PC-3 (cell line): ENCODE measurements around the gene MMD. TPM values are rescaled to one million over a fixed set of nuclear protein-coding genes. Genes with fewer than 3 reads are reported as not detected.

Experiments
- ATAC-seq: fragments of 200-7000 bp; cut with Tn5 transposase; 2 replicates; pipeline ENCODE4 v1.9.1; 2020; ENCODE audit warnings: mild to moderate bottlenecking, moderate library complexity
- BruUV-seq: library from RNA; stranded (reverse); fragments of 400-500 nt; replicated peaks from 2 replicates; lab custom pipeline; 2021; lab: Mats Ljungman, UMichigan
- CTCF ChIA-PET: fragments of 300-600 bp; sonication (Branson Sonifier 250); formaldehyde crosslinking; loops from one replicate; lab custom pipeline; 2022; ENCODE audit warnings: antibody characterized with exemption; lab: Charles Lee
- POLR2A ChIA-PET: fragments of 300-600 bp; sonication (Branson Sonifier 250); formaldehyde crosslinking; loops from one replicate; lab custom pipeline; 2022; ENCODE audit warnings: antibody characterized with exemption; ENCODE audit not compliant: unreplicated experiment; lab: Charles Lee
- DNase-seq: peaks from one replicate; pipeline ENCODE4 v3.0.0-alpha.2; 2015
- H2AFZ ChIP-seq: fragments of 300-600 bp; sonication (generic); 2 replicates; pipeline ENCODE4 v1.6.0; 2016; ENCODE audit warnings: antibody characterized with exemption, low read length
- H3F3A ChIP-seq: fragments of 300-600 bp; sonication (generic); one replicate; pipeline ENCODE4 v1.6.0; 2017; ENCODE audit warnings: antibody characterized with exemption, low read length, control low read depth, mild to moderate bottlenecking; ENCODE audit not compliant: unreplicated experiment
- H3K27ac ChIP-seq: fragments of 300-600 bp; sonication (generic); 2 replicates; pipeline ENCODE4 v1.5.1; 2016; ENCODE audit warnings: mild to moderate bottlenecking, low read length
- H3K27me3 ChIP-seq: fragments of 300-600 bp; sonication (generic); 2 replicates; pipeline ENCODE4 v1.6.1; 2016; ENCODE audit warnings: low read length, mixed read lengths
- H3K36me3 ChIP-seq: fragments of 300-600 bp; sonication (generic); 2 replicates; pipeline ENCODE4 v1.6.1; 2016; ENCODE audit warnings: low read depth, mixed run types, low read length, mixed read lengths
- H3K4me1 ChIP-seq: fragments of 300-600 bp; sonication (generic); 2 replicates; pipeline ENCODE4 v1.5.1; 2016; ENCODE audit warnings: low read length; ENCODE audit not compliant: insufficient read depth
- H3K4me2 ChIP-seq: fragments of 300-600 bp; sonication (generic); 2 replicates; pipeline ENCODE4 v1.6.0; 2016; ENCODE audit warnings: low read length
- H3K4me3 ChIP-seq: fragments of 300-600 bp; sonication (generic); 2 replicates; pipeline ENCODE4 v1.5.1; 2016; ENCODE audit warnings: mild to moderate bottlenecking, low read length, mixed read lengths
- H3K79me2 ChIP-seq: fragments of 300-600 bp; sonication (generic); 2 replicates; pipeline ENCODE4 v1.6.1; 2017; ENCODE audit warnings: low read length, mixed read lengths
- H3K9ac ChIP-seq: fragments of 300-600 bp; sonication (generic); 2 replicates; pipeline ENCODE4 v1.6.0; 2016; ENCODE audit warnings: mild to moderate bottlenecking, low read length
- H3K9me2 ChIP-seq: fragments of 300-600 bp; sonication (generic); replicated peaks from 2 replicates; pipeline ENCODE4 v1.6.1; 2016; ENCODE audit warnings: mixed run types, low read length, mixed read lengths
- H3K9me3 ChIP-seq: fragments of 300-600 bp; sonication (generic); 2 replicates; pipeline ENCODE4 v1.6.1; 2016; ENCODE audit warnings: low read length, mixed read lengths
- H4K20me1 ChIP-seq: fragments of 300-600 bp; sonication (generic); 2 replicates; pipeline ENCODE4 v1.6.1; 2016; ENCODE audit warnings: low read length, mixed read lengths
- CTCF ChIP-seq: fragments of 300-600 bp; sonication (generic); conservative IDR thresholded peaks from 2 replicates; pipeline ENCODE4 v1.5.1; 2017; ENCODE audit warnings: antibody characterized with exemption, low read depth, mild to moderate bottlenecking, low read length
- EZH2 ChIP-seq: fragments of 300-600 bp; sonication (generic); IDR thresholded peaks from one replicate; pipeline ENCODE4 v1.6.1; 2017; ENCODE audit warnings: antibody characterized with exemption, mild to moderate bottlenecking, low read length; ENCODE audit not compliant: unreplicated experiment
- EZH2phosphoT487 ChIP-seq: fragments of 300-600 bp; sonication (generic); IDR thresholded peaks from 2 replicates; pipeline ENCODE4 v1.6.1; 2018; ENCODE audit warnings: mild to moderate bottlenecking, antibody characterized with exemption, low read length, borderline replicate concordance
- intact Hi-C: fragments of 100-400 bp; cut with micrococcal nuclease; formaldehyde crosslinking; loops from 2 replicates; pipeline ENCODE4 v1.9.0; 2023
- total RNA-seq: library from RNA; depleted of rRNA; stranded (reverse); fragments of >200 nt; gene quantifications from 2 replicates; pipeline ENCODE4 v1.2.3, GENCODE V29; 2014

The MMD gene
- total RNA-seq, 1 experiment from 2014 or later: 24.1 TPM

GRCh38 chr17:55354941-55355340, 66.7 kb downstream of the MMD start:
- no peaks in the 10 kb centered on the region for H3K9me3 ChIP-seq
- DNase-seq: no peak
- no peak for ATAC-seq
- no peaks in the 10 kb centered on the region for H3K4me1 ChIP-seq
- CTCF ChIA-PET: interaction anchor here (0.6 kb wide), 2 partner anchors 106 to 349 kb away, joined by 3 to 5 read pairs; no protein-coding TSS in a partner anchor
- BruUV-seq: no TSS peak
- no peaks in the 10 kb centered on the region for H3K36me3 ChIP-seq
- H3K4me3 ChIP-seq: no peak overlapping the region
- no peaks in the 10 kb centered on the region for H3K79me2 ChIP-seq
- intact Hi-C loops: loop anchor here (5.0 kb wide), 3 partner anchors 57 to 142 kb away; no protein-coding TSS in a partner anchor
- POLR2A ChIA-PET: no interaction called here
- TF ChIP-seq EZH2phosphoT487 (no peak), EZH2 (no peak), CTCF (no peak)
- H4K20me1 ChIP-seq: no peaks in the 10 kb centered on the region
- no peak overlapping the region for H3K27ac ChIP-seq
- H3K9me2 ChIP-seq: no peaks in the 10 kb centered on the region
- no peaks in the 10 kb centered on the region for H3F3A ChIP-seq
- H2AFZ ChIP-seq: no peak overlapping the region
- no peak overlapping the region for H3K4me2 ChIP-seq
- H3K27me3 ChIP-seq: no peaks in the 10 kb centered on the region
- no peak overlapping the region for H3K9ac ChIP-seq

- Histone ChIP-seq H3K36me3 (no peaks in the 10 kb centered on the region), H3F3A (no peaks in the 10 kb centered on the region), H3K4me3 (no peak overlapping the region), H3K4me2 (no peak overlapping the region), H3K9ac (no peak overlapping the region), H3K79me2 (no peaks in the 10 kb centered on the region), H3K4me1 (no peaks in the 10 kb centered on the region), H3K27me3 (no peaks in the 10 kb centered on the region), H3K27ac (no peak overlapping the region), H4K20me1 (no peaks in the 10 kb centered on the region), H3K9me2 (no peaks in the 10 kb centered on the region), H3K9me3 (no peaks in the 10 kb centered on the region), H2AFZ (no peak overlapping the region)
- TF ChIP-seq CTCF (no peak), EZH2 (no peak), EZH2phosphoT487 (no peak)
- no peak for ATAC-seq
- ChIA-PET POLR2A (no interaction called here), CTCF (no interaction called here)
- no TSS peak for BruUV-seq
- DNase-seq: no peak
- intact Hi-C loops: no loop called here
Measured at GRCh38 chr17:55354010-55354409, 67.6 kb downstream of the MMD start.

- intact Hi-C loops: no loop called here
- ChIA-PET POLR2A (no interaction called here), CTCF (interaction anchor here (0.5 to 1.0 kb wide), 3 partner anchors 163 to 358 kb away, joined by 3 to 9 read pairs (median 3); no protein-coding TSS in a partner anchor)
- H3K4me3 ChIP-seq: no peak overlapping the region
- no peak overlapping the region for H2AFZ ChIP-seq
- no peaks in the 10 kb centered on the region for H3K9me3 ChIP-seq
- H3K4me2 ChIP-seq: no peak overlapping the region
- DNase-seq: no peak
- no peaks in the 10 kb centered on the region for H3K79me2 ChIP-seq
- no peak overlapping the region for H3K9ac ChIP-seq
- H3K27me3 ChIP-seq: no peaks in the 10 kb centered on the region
- no peaks in the 10 kb centered on the region for H3K36me3 ChIP-seq
- no TSS peak for BruUV-seq
- no peaks in the 10 kb centered on the region for H3F3A ChIP-seq
- H3K9me2 ChIP-seq: no peaks in the 10 kb centered on the region
- H3K4me1 ChIP-seq: no peaks in the 10 kb centered on the region
- no peak for ATAC-seq
- no peaks in the 10 kb centered on the region for H4K20me1 ChIP-seq
- no peak for TF ChIP-seq EZH2phosphoT487
- no peak for TF ChIP-seq EZH2
- TF ChIP-seq CTCF: no peak
- no peak overlapping the region for H3K27ac ChIP-seq
Measured at GRCh38 chr17:55351226-55351625, 70.4 kb downstream of the MMD start.
